OCI-LY1 (cell line): ENCODE results near the gene KIF17.

Source experiments
- EZH2 ChIP-seq: fragments of 200-600 bp; sonication (generic), shearing (Covaris generic); IDR thresholded peaks from 2 replicates; pipeline ENCODE4 v1.8.0; 2017; ENCODE audit warnings: borderline replicate concordance, mixed run types, mild to moderate bottlenecking, antibody characterized with exemption, low read length, moderate library complexity, mixed read lengths
- TF ChIP-seq, protein P1 (sequence below): fragments of 200-600 bp; sonication (generic), shearing (Covaris generic); IDR thresholded peaks from 2 replicates; pipeline ENCODE4 v1.5.1; 2017; ENCODE audit warnings: mild to moderate bottlenecking, antibody characterized with exemption, low read length, moderate library complexity, mixed read lengths

DNA sequence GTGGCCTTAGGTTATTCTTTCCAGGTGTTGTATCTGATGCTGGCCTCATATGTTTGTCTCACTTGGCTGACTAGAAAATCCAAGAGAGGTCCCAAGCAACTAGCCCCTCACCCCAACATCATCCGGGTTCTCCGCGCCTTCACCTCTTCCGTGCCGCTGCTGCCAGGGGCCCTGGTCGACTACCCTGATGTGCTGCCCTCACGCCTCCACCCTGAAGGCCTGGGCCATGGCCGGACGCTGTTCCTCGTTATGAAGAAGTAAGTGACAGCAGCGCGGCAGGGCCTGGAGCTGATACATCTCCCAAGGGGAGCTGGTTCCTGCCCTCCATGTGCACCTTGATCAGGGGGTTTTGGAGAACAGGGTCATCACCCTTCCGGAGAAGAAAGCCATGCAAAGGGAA lies 73.4 kb downstream of the KIF17 start:
- TF ChIP-seq, protein P1, sequence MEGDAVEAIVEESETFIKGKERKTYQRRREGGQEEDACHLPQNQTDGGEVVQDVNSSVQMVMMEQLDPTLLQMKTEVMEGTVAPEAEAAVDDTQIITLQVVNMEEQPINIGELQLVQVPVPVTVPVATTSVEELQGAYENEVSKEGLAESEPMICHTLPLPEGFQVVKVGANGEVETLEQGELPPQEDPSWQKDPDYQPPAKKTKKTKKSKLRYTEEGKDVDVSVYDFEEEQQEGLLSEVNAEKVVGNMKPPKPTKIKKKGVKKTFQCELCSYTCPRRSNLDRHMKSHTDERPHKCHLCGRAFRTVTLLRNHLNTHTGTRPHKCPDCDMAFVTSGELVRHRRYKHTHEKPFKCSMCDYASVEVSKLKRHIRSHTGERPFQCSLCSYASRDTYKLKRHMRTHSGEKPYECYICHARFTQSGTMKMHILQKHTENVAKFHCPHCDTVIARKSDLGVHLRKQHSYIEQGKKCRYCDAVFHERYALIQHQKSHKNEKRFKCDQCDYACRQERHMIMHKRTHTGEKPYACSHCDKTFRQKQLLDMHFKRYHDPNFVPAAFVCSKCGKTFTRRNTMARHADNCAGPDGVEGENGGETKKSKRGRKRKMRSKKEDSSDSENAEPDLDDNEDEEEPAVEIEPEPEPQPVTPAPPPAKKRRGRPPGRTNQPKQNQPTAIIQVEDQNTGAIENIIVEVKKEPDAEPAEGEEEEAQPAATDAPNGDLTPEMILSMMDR = no peak
- TF ChIP-seq EZH2 = no peak
